Astrocyte of the cerebellum (primary cell): Measurements from ENCODE around the gene TIPIN.

ENCODE experiments used
- DNase-seq: peaks from one replicate; pipeline ENCODE4 v3.0.0-alpha.2; 2011; ENCODE audit warnings: low read depth
- H3K4me3 ChIP-seq: 2 replicates; pipeline ENCODE4 v1.5.1; 2011; ENCODE audit warnings: mild to moderate bottlenecking, low read depth, low read length, moderate library complexity
- in situ Hi-C: cut with HindIII; loops from 2 replicates; pipeline ENCODE4 v1.10.0; 2017; ENCODE audit warnings: low sequenced_read_pairs
- TF ChIP-seq, protein P1 (sequence below): IDR thresholded peaks from 2 replicates; pipeline ENCODE4 v1.5.1; 2012; ENCODE audit warnings: low read length, low read depth, moderate library complexity, mild to moderate bottlenecking; ENCODE audit errors: missing control alignments

TIPIN gene, protein sequence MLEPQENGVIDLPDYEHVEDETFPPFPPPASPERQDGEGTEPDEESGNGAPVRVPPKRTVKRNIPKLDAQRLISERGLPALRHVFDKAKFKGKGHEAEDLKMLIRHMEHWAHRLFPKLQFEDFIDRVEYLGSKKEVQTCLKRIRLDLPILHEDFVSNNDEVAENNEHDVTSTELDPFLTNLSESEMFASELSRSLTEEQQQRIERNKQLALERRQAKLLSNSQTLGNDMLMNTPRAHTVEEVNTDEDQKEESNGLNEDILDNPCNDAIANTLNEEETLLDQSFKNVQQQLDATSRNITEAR

DNA sequence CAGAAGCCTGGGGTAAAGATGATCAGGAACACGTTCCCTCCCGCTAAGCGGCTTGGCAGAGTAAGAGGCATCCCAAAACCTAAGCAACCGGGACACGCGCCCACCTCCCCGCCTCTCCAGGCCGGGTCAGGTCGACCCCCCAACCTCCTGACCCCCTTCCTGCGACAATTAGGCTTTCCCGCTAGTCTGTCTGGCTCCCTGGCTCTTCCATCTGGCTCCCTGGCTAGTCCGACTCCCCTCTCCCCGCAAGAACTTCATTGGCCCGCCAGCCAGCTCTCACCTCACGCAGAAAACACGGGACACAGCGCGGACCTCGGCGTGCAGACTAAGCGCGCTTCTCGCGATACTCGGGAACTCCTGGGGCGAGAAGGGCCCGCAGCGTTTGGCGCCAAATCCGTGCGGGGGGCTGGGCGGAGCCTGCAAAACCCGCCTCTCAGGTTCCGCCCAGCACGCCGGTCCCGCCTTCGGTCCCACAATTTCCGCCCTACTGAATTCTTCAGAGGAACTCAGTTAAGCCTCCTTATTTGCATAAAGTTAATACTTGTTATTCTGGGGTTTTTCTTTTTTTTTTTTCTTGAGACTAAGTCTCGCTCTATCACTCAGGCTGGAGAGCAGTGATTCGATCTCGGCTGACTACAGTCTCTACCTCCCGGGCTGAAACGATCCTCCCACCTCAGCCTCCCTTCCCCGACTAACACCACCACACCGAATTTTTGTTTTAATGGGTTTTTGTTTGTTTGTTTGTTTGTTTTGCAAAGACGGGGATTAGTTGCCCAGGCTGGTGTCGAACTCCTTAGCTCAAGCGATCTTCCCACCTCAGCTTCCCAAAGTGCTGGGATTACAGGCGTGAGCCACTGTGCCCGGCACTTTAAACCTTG, at the start of gene TIPIN:
Gene TIPIN (minus strand): TSS at position 327 of the 878 bp plus-strand sequence. CDS start 3,738 bp downstream, outside the sequence.
- peak; percentile 90 for DNase-seq
- in situ Hi-C loops: no loop called here
- TF ChIP-seq, protein P1, sequence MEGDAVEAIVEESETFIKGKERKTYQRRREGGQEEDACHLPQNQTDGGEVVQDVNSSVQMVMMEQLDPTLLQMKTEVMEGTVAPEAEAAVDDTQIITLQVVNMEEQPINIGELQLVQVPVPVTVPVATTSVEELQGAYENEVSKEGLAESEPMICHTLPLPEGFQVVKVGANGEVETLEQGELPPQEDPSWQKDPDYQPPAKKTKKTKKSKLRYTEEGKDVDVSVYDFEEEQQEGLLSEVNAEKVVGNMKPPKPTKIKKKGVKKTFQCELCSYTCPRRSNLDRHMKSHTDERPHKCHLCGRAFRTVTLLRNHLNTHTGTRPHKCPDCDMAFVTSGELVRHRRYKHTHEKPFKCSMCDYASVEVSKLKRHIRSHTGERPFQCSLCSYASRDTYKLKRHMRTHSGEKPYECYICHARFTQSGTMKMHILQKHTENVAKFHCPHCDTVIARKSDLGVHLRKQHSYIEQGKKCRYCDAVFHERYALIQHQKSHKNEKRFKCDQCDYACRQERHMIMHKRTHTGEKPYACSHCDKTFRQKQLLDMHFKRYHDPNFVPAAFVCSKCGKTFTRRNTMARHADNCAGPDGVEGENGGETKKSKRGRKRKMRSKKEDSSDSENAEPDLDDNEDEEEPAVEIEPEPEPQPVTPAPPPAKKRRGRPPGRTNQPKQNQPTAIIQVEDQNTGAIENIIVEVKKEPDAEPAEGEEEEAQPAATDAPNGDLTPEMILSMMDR: no peak
- H3K4me3 ChIP-seq: peak within 1 kb of the TSS; percentile 61

DNA sequence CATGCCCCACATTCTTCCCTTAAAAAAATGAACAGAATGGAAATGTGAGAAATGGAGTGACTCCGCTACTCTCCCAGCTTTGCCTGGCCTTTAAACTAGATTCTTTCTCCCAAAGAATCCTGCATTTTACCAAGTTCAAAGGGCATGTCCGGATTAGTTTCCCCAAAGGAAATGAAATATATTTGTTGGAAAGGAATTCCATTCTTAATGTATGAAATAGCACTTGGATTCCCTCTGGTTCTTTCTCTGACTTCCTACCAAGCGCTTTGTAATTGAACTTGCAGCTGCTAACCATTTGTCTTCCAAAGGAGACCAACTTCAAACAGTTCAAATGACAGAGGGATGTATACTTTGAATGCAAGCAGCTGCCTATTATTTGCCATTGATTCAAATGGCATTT, 49.1 kb upstream of the TIPIN start:
- in situ Hi-C loops: loop anchor here (25.0 kb wide), 1 partner anchor 93 kb away; no protein-coding TSS in a partner anchor
- TF ChIP-seq, protein P1: no peak
- DNase-seq: no peak
- no peak overlapping the region for H3K4me3 ChIP-seq

DNA sequence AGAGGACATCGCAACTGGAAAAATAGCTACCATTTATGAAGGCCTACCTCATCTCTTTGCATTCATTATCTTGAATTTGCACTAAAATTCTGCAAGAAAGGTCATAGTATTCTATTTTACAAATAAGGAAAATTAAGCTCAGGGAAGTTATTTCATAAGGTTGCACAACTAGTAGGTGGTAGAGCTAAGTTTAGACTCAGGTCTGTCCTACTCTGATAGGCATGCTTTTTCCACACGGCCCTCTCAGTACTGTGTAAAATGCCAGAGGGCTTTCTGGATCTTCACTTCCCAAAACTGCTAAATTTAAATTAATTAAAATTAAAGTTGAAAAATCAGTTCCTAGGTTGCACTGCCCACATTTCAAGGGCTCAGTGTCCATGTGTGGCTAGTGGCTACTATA, 48.5 kb upstream of the TIPIN start:
- DNase-seq: no peak
- H3K4me3 ChIP-seq: no peak overlapping the region
- in situ Hi-C loops: loop anchor here (25.0 kb wide), 1 partner anchor 93 kb away; no protein-coding TSS in a partner anchor
- TF ChIP-seq, protein P1: no peak

DNA sequence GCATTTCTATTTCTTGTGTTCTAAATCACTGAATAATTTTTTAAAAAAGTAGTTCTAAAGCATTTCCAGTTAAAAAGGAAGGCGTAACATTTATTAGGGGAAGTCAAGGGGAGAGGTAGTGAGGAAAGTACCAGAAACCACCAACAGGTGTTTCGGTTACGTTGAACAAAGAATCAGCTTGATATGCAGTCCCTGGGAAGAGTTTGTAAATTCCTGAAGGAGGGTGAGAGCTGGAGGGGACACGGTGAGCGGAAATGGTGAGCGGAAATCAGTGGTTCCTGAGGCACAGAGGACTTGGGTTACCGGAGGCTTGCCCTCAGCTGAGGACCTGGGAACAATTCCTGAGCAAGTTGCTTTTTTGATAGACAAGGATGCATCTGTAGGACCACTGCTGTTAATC, 48.0 kb upstream of the TIPIN start:
- in situ Hi-C loops: loop anchor here (5.0 to 25.0 kb wide), 2 partner anchors 73 to 92 kb away; no protein-coding TSS in a partner anchor
- DNase-seq: no peak
- H3K4me3 ChIP-seq: no peak overlapping the region
- TF ChIP-seq, protein P1: no peak

DNA sequence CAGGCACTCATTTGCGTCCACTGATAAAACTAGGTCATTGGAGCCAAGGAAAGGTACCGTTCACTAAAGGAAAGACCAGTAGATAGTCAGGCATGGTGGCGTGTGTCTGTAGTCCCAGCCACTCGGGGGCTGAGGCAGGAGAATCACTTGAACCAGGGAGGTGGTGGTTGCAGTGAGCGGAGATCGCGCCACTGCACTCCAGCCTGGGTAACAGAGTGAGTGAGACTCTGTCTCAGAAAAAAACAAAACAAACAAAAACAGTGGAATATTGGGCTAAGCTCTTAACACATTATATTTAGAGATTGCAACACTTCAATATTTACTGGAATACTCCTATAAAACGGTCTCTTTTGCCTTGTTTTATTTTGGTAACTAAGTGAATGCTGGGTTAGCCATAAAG, 47.6 kb upstream of the TIPIN start:
- no peak for DNase-seq
- in situ Hi-C loops: loop anchor here (5.0 to 25.0 kb wide), 2 partner anchors 73 to 92 kb away; no protein-coding TSS in a partner anchor
- H3K4me3 ChIP-seq: no peak overlapping the region
- TF ChIP-seq, protein P1: no peak

DNA sequence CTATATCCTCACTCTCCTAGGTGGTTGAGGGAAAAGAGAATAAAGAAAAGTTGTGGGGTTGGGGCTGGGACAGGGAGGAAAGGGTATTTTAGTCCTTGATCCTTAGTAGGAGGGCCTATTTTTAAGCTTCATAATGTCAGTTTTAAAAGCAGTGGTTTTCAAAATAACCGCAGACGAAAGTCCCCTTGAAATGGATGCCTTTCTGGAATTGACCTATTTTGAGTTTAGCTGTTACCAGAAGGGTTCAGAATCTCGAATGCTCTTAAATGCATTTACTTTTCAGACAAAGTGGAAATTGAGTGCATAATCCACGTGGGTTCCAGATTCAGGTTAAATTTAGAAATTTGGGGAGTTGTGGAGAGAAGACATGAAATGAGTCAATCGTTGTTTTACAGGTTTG, 46.8 kb upstream of the TIPIN start:
- TF ChIP-seq, protein P1: no peak
- DNase-seq: no peak
- no peak overlapping the region for H3K4me3 ChIP-seq
- in situ Hi-C loops: loop anchor here (5.0 to 25.0 kb wide), 2 partner anchors 74 to 91 kb away; no protein-coding TSS in a partner anchor
